DOHH2 (cell line): ENCODE results near the gene ID2.

Experiments used
- CTCF ChIP-seq: fragments of 200-600 bp; sonication (generic); IDR thresholded peaks from one replicate; pipeline ENCODE4 v1.5.1; 2014; ENCODE audit warnings: antibody characterized with exemption, mild to moderate bottlenecking, low read depth, low read length; ENCODE audit not compliant: poor library complexity, severe bottlenecking
- EZH2phosphoT487 ChIP-seq: fragments of 200-600 bp; sonication (generic); IDR thresholded peaks from 2 replicates; pipeline ENCODE4 v1.6.1; 2017; ENCODE audit warnings: borderline replicate concordance, mild to moderate bottlenecking, antibody characterized with exemption, low read length, moderate library complexity, mixed read lengths

- TF ChIP-seq CTCF (no peak), EZH2phosphoT487 (no peak)
Measured at GRCh38 chr2:8714283-8714682, 32.4 kb downstream of the ID2 start.
